ENCODE data around the gene PHF24.
A peak's percentile ranks its signal among the peaks of the same experiment; 100 is the strongest.

The PHF24 gene

GRCh38 chr9:34984049-34984448, 26.0 kb downstream of the PHF24 start:
- no peak for DNase-seq

GRCh38 chr9:34985311-34985899, 27.3 kb downstream of the PHF24 start:
- peak; percentile 60 for DNase-seq

GRCh38 chr9:34986540-34987047, 28.5 kb downstream of the PHF24 start:
- peak; percentile 67 for DNase-seq

GRCh38 chr9:34987160-34987901, 29.2 kb downstream of the PHF24 start:
- no peak for DNase-seq

- peak; percentile 46 for DNase-seq
These were observed 30.3 kb downstream of the PHF24 start for GRCh38 chr9:34988218-34989002.

GRCh38 chr9:34989003-34989945, 31.2 kb downstream of the PHF24 start, which contains the start of gene DNAJB5:
Gene DNAJB5, plus strand, starts transcription at chr9:34989745. Its CDS starts 886 bp downstream, at chr9:34990631.
- peak; percentile 98 for DNase-seq

- peak; percentile 49 for DNase-seq
These were observed 32.0 kb downstream of the PHF24 start for GRCh38 chr9:34989946-34990635.

- DNase-seq = no peak
These were observed 33.0 kb downstream of the PHF24 start for GRCh38 chr9:34990908-34991606.

GRCh38 chr9:34991607-34992375, 33.7 kb downstream of the PHF24 start:
- DNase-seq = peak; percentile 31

GRCh38 chr9:34992376-34992951, 34.4 kb downstream of the PHF24 start:
- DNase-seq = peak; percentile 72

- DNase-seq = no peak
These were observed 35.6 kb downstream of the PHF24 start for GRCh38 chr9:34993502-34994259.

GRCh38 chr9:34994260-34994899, 36.3 kb downstream of the PHF24 start:
- no peak for DNase-seq

- DNase-seq = no peak
These were observed 37.0 kb downstream of the PHF24 start for GRCh38 chr9:34994900-34995669.

- DNase-seq = no peak
These were observed 37.6 kb downstream of the PHF24 start for GRCh38 chr9:34995670-34996060.

- DNase-seq = no peak
These were observed 38.3 kb downstream of the PHF24 start for GRCh38 chr9:34996181-34996904.

GRCh38 chr9:34996905-34997279, 38.8 kb downstream of the PHF24 start:
- no peak for DNase-seq

GRCh38 chr9:34997379-34997781, 39.3 kb downstream of the PHF24 start:
- no peak for DNase-seq

Data from activated naive CD4-positive, alpha-beta T cell treated with Interleukin-2 at 50 U/mL for 16 hours (primary cell).